IMR-90 (cell line): ENCODE measurements around the gene EGR2. TPM values are rescaled to one million over a fixed set of nuclear protein-coding genes. Genes with fewer than 3 reads are reported as not detected.
A peak's percentile ranks its signal among the peaks of the same experiment; 100 is the strongest.

Experiments used
- ATAC-seq: fragments of 200-7000 bp; cut with Tn5 transposase; 2 replicates; pipeline ENCODE4 v1.9.1; 2020; ENCODE audit warnings: low read depth, mild to moderate bottlenecking, moderate library complexity
- BruUV-seq: library from RNA; stranded (reverse); fragments of 400-500 nt; replicated peaks from 2 replicates; lab custom pipeline; 2021; lab: Mats Ljungman, UMichigan
- CTCF ChIA-PET: fragments of 300-600 bp; formaldehyde crosslinking; extraction: SDS; loops from one replicate; lab custom pipeline; 2021; ENCODE audit warnings: antibody characterized with exemption; lab: Yijun Ruan, JAX
- POLR2A ChIA-PET: fragments of 300-600 bp; sonication (Branson Sonifier 250); formaldehyde crosslinking; loops from one replicate; lab custom pipeline; 2022; ENCODE audit warnings: antibody characterized with exemption; ENCODE audit not compliant: unreplicated experiment; lab: Charles Lee
- DNase-seq: peaks from one replicate; pipeline ENCODE4 v3.0.0; 2013
- H2AFZ ChIP-seq: replicated peaks from 2 replicates; pipeline ENCODE3; 2013; ENCODE audit warnings: low read length, mild to moderate bottlenecking; ENCODE audit not compliant: poor library complexity
- H2AK5ac ChIP-seq: 2 replicates; pipeline ENCODE4 v1.6.1; 2013; ENCODE audit warnings: low read depth, low read length, inconsistent platforms
- H2AK9ac ChIP-seq: replicated peaks from 2 replicates; pipeline ENCODE3; 2013; ENCODE audit warnings: mild to moderate bottlenecking, low read depth, low read length, moderate library complexity; ENCODE audit not compliant: poor library complexity
- H2BK120ac ChIP-seq: 2 replicates; pipeline ENCODE4 v1.6.1; 2013; ENCODE audit warnings: low read depth, low read length, inconsistent platforms
- H2BK15ac ChIP-seq: 3 replicates; pipeline ENCODE4 v1.6.1; 2013; ENCODE audit warnings: low read depth, low read length, inconsistent platforms
- H2BK20ac ChIP-seq: 2 replicates; pipeline ENCODE4 v1.6.1; 2013; ENCODE audit warnings: low read depth, mild to moderate bottlenecking, inconsistent platforms, low read length, moderate library complexity
- H2BK5ac ChIP-seq: 2 replicates; pipeline ENCODE4 v1.6.1; 2013; ENCODE audit warnings: mild to moderate bottlenecking, low read depth, low read length, inconsistent platforms; ENCODE audit not compliant: poor library complexity, severe bottlenecking
- H3K14ac ChIP-seq: replicated peaks from 2 replicates; pipeline ENCODE4 v1.6.1; 2013; ENCODE audit warnings: low read depth, low read length, inconsistent platforms
- H3K18ac ChIP-seq: 2 replicates; pipeline ENCODE4 v1.6.1; 2013; ENCODE audit warnings: low read depth, low read length, control low read depth
- H3K23ac ChIP-seq: 2 replicates; pipeline ENCODE4 v1.6.1; 2013; ENCODE audit warnings: low read depth, low read length, inconsistent platforms
- H3K27ac ChIP-seq: 2 replicates; pipeline ENCODE4 v1.5.1; 2013; ENCODE audit warnings: mild to moderate bottlenecking, control low read depth, low read length; ENCODE audit not compliant: insufficient read depth
- H3K27me3 ChIP-seq: 2 replicates; pipeline ENCODE4 v1.6.1; 2013; ENCODE audit warnings: low read length; ENCODE audit not compliant: control insufficient read depth, insufficient read depth
- H3K36me3 ChIP-seq: 2 replicates; pipeline ENCODE4 v1.6.1; 2013; ENCODE audit warnings: low read length, mixed read lengths; ENCODE audit not compliant: control insufficient read depth, insufficient read depth
- H3K4ac ChIP-seq: 2 replicates; pipeline ENCODE4 v1.6.1; 2013; ENCODE audit warnings: low read depth, low read length, inconsistent platforms
- H3K4me1 ChIP-seq: 2 replicates; pipeline ENCODE4 v1.6.1; 2013; ENCODE audit warnings: low read length, mixed read lengths; ENCODE audit not compliant: control insufficient read depth, insufficient read depth
- H3K4me2 ChIP-seq: 2 replicates; pipeline ENCODE4 v1.6.1; 2013; ENCODE audit warnings: low read depth, mild to moderate bottlenecking, control low read depth, low read length, moderate library complexity
- H3K4me3 ChIP-seq: 2 replicates; pipeline ENCODE4 v1.5.1; 2013; ENCODE audit warnings: low read depth, mild to moderate bottlenecking, control low read depth, low read length, moderate library complexity; ENCODE audit not compliant: insufficient read depth
- H3K56ac ChIP-seq: 2 replicates; pipeline ENCODE4 v1.6.1; 2013; ENCODE audit warnings: low read length, inconsistent platforms; ENCODE audit not compliant: insufficient read depth; ENCODE audit errors: extremely low read depth
- H3K79me1 ChIP-seq, 2 experiments: 2 replicates each; pipeline ENCODE4 v1.6.1; 2013; ENCODE audit warnings: low read length in 2 of 2, inconsistent platforms in 1 of 2, low read depth in 1 of 2
- H3K9ac ChIP-seq: 2 replicates; pipeline ENCODE4 v1.6.1; 2013; ENCODE audit warnings: low read depth, low read length, control low read depth
- H3K9me1 ChIP-seq: 2 replicates; pipeline ENCODE4 v1.6.1; 2013; ENCODE audit warnings: low read length, inconsistent platforms; ENCODE audit not compliant: insufficient read depth
- H3K9me3 ChIP-seq: 2 replicates; pipeline ENCODE4 v1.6.1; 2013; ENCODE audit warnings: low read length; ENCODE audit not compliant: control insufficient read depth, insufficient read depth
- H4K20me1 ChIP-seq: 2 replicates; pipeline ENCODE4 v1.6.1; 2013; ENCODE audit warnings: low read length, inconsistent platforms; ENCODE audit not compliant: insufficient read depth
- H4K5ac ChIP-seq: 2 replicates; pipeline ENCODE4 v1.6.1; 2013; ENCODE audit warnings: mild to moderate bottlenecking, low read depth, low read length, control low read depth
- H4K8ac ChIP-seq, 2 experiments: 2 replicates each; pipeline ENCODE4 v1.6.1; 2013; ENCODE audit warnings: low read depth in 2 of 2, low read length in 2 of 2, control low read depth in 1 of 2, inconsistent platforms in 1 of 2
- H4K91ac ChIP-seq: 2 replicates; pipeline ENCODE4 v1.6.1; 2013; ENCODE audit warnings: low read depth, low read length, inconsistent platforms; ENCODE audit not compliant: insufficient read depth
- BHLHE40 ChIP-seq: fragments of 150-350 bp; IDR thresholded peaks from 2 replicates; pipeline ENCODE4 v1.6.1; 2016; ENCODE audit warnings: mild to moderate bottlenecking, low read depth, low read length
- CEBPB ChIP-seq: IDR thresholded peaks from 2 replicates; pipeline ENCODE4 v1.6.1; 2012; ENCODE audit warnings: low read depth, low read length, improper control_type of control experiment
- CHD1 ChIP-seq: IDR thresholded peaks from 2 replicates; pipeline ENCODE4 v1.6.1; 2012; ENCODE audit warnings: low read depth, low read length, improper control_type of control experiment
- FOS ChIP-seq: fragments of 150-350 bp; IDR thresholded peaks from 2 replicates; pipeline ENCODE4 v1.6.1; 2016; ENCODE audit warnings: low read depth, low read length
- MAZ ChIP-seq: IDR thresholded peaks from 2 replicates; pipeline ENCODE4 v1.6.1; 2012; ENCODE audit warnings: low read depth, mild to moderate bottlenecking, low read length, improper control_type of control experiment, moderate library complexity, borderline replicate concordance
- MXI1 ChIP-seq: IDR thresholded peaks from 2 replicates; pipeline ENCODE4 v1.6.1; 2012; ENCODE audit warnings: low read depth, mild to moderate bottlenecking, low read length, moderate library complexity, borderline replicate concordance
- RCOR1 ChIP-seq: IDR thresholded peaks from 2 replicates; pipeline ENCODE4 v1.6.1; 2012; ENCODE audit warnings: mild to moderate bottlenecking, low read length, improper control_type of control experiment; ENCODE audit not compliant: insufficient replicate concordance
- RFX5 ChIP-seq: IDR thresholded peaks from 2 replicates; pipeline ENCODE4 v1.8.0; 2012; ENCODE audit warnings: low read depth, mild to moderate bottlenecking, low read length, moderate library complexity
- WGBS, 2 experiments: methylation state at CpG; one replicate each; pipeline versions ENCODE4 v1.1.5 to v1.1.7; 2013; ENCODE audit warnings: missing lambda C conversion rate in 2 of 2; ENCODE audit not compliant: insufficient read length in 1 of 2; ENCODE audit errors: extremely low coverage in 2 of 2; 5-methylcytosine and 5-hydroxymethylcytosine counted together
- dilution Hi-C: fragments of 300-500 bp; cut with HindIII; formaldehyde crosslinking; loops from one replicate; pipeline ENCODE4 v1.14.3; 2018; ENCODE audit warnings: low sequenced_read_pairs; ENCODE audit not compliant: unreplicated experiment
- in situ Hi-C: fragments of 300-500 bp; cut with MboI; formaldehyde crosslinking; loops from 3 replicates; pipeline ENCODE4 v1.14.3; 2019; ENCODE audit warnings: low sequenced_read_pairs, inconsistent platforms, mixed read lengths
- intact Hi-C: fragments of 100-400 bp; cut with micrococcal nuclease; formaldehyde crosslinking; loops from 2 replicates; pipeline ENCODE4 v1.10.0; 2022
- polyA plus RNA-seq, 3 experiments: library from polyadenylated mRNA; depleted of rRNA; stranded (reverse); fragments of >200 nt; gene quantifications; 2 replicates each; pipeline ENCODE4 v1.2.3, GENCODE V29; 2012; ENCODE audit warnings: low replicate concordance in 1 of 3
- total RNA-seq: library from RNA; depleted of rRNA; stranded (reverse); fragments of >200 nt; gene quantifications from 2 replicates; pipeline ENCODE4 v1.2.3, GENCODE V29; 2012
- TF ChIP-seq, protein P1 (sequence below): conservative IDR thresholded peaks from 2 replicates; pipeline ENCODE4 v1.5.1; 2012; ENCODE audit warnings: mild to moderate bottlenecking, low read depth, low read length, improper control_type of control experiment

Gene EGR2
- total and polyA plus RNA-seq, 2 of the 4 experiments (the other 2 are of a cell fraction): 0.36 to 1.2 TPM

DNA sequence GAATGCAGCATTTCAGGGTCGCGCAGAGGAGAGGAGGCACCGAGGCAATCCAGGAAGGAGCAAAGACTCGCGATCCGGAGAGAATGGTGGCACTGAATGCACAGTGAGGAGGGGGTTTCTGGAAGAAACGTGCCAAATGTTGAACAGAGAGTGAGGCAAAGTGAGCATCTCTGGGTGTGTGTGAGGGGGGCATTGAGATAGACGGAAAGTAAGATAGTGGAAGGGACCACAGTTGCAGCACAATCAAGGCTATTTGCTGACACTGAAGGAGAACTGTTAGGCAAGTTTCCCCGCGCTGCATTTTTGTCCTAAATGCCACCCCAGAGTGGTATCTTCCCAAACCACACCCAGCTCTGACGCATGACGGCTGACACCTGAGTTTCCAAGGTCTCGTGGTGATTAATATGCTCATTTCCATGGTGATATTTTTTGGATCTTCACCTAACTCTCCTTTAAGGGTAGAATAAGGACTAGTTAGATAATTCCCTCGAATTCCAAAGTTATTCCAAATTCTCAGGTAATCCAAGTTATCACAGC is 26.1 kb downstream of the EGR2 start:
- H3K14ac ChIP-seq: no peak overlapping the region
- H3K9me1 ChIP-seq: 0 out of 2 replicates have a peak, but pooled peaks cover 2% of the 10 kb centered on the region
- WGBS, 2 experiments: 96% methylated on average over 7 of the region's 14 CpGs; no CpG with 5 or more reads in 1 of the 2 experiments
- no peak overlapping the region for H4K5ac ChIP-seq
- CTCF ChIA-PET: no interaction called here
- H3K27me3 ChIP-seq: no peaks in the 10 kb centered on the region
- TF ChIP-seq CEBPB: no peak
- TF ChIP-seq BHLHE40: no peak
- TF ChIP-seq RCOR1: no peak
- TF ChIP-seq MAZ: no peak
- no peak for TF ChIP-seq FOS
- no peak for TF ChIP-seq CHD1
- TF ChIP-seq, protein P1, sequence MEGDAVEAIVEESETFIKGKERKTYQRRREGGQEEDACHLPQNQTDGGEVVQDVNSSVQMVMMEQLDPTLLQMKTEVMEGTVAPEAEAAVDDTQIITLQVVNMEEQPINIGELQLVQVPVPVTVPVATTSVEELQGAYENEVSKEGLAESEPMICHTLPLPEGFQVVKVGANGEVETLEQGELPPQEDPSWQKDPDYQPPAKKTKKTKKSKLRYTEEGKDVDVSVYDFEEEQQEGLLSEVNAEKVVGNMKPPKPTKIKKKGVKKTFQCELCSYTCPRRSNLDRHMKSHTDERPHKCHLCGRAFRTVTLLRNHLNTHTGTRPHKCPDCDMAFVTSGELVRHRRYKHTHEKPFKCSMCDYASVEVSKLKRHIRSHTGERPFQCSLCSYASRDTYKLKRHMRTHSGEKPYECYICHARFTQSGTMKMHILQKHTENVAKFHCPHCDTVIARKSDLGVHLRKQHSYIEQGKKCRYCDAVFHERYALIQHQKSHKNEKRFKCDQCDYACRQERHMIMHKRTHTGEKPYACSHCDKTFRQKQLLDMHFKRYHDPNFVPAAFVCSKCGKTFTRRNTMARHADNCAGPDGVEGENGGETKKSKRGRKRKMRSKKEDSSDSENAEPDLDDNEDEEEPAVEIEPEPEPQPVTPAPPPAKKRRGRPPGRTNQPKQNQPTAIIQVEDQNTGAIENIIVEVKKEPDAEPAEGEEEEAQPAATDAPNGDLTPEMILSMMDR: no peak
- TF ChIP-seq MXI1: no peak
- no peak for TF ChIP-seq RFX5
- H4K8ac ChIP-seq: no peak overlapping the region
- no peaks in the 10 kb centered on the region for H3K9me3 ChIP-seq
- DNase-seq (no peak), ATAC-seq (no peak)
- no peak overlapping the region for H3K9ac ChIP-seq
- no peak overlapping the region for H3K18ac ChIP-seq
- H2AFZ ChIP-seq: no peak overlapping the region
- dilution Hi-C loops: no loop called here
- no peak overlapping the region for H2BK15ac ChIP-seq
- in situ Hi-C loops: no loop called here
- no peak overlapping the region for H2BK5ac ChIP-seq
- intact Hi-C loops: no loop called here
- no peak overlapping the region for H2AK9ac ChIP-seq
- H4K20me1 ChIP-seq: no peaks in the 10 kb centered on the region
- H3K4me3 ChIP-seq: no peak overlapping the region
- BruUV-seq: no TSS peak
- POLR2A ChIA-PET: no interaction called here
- H3K4me1 ChIP-seq: no peaks in the 10 kb centered on the region
- no peak overlapping the region for H3K23ac ChIP-seq
- H3K79me1 ChIP-seq: no peaks in the 10 kb centered on the region
- H2AK5ac ChIP-seq: peak overlapping the region; percentile 30; the same call in 1 of the 2 replicates
- H3K36me3 ChIP-seq: no peaks in the 10 kb centered on the region
- H2BK120ac ChIP-seq: no peak overlapping the region
- no peak overlapping the region for H2BK20ac ChIP-seq
- H3K4ac ChIP-seq: no peak overlapping the region
- H3K27ac ChIP-seq: no peak overlapping the region
- no peak overlapping the region for H3K56ac ChIP-seq
- H3K4me2 ChIP-seq: no peak overlapping the region
- no peak overlapping the region for H4K91ac ChIP-seq
